HepG2 (cell line): ENCODE results near the gene IWS1. TPM values are rescaled to one million over a fixed set of nuclear protein-coding genes. Genes with fewer than 3 reads are reported as not detected.

Experiments used
- ATAD3A ChIP-seq: sonication (generic); formaldehyde crosslinking; IDR thresholded peaks from 2 replicates; pipeline ENCODE4 v1.4.0; 2020; ENCODE audit warnings: missing genetic modification reagents
- E2F5 ChIP-seq: sonication (generic); formaldehyde crosslinking; conservative IDR thresholded peaks from 2 replicates; pipeline ENCODE4 v1.4.0; 2020; ENCODE audit warnings: missing genetic modification reagents
- ETV6 ChIP-seq: sonication (generic); formaldehyde crosslinking; conservative IDR thresholded peaks from 2 replicates; pipeline ENCODE4 v1.4.0; 2020; ENCODE audit warnings: missing genetic modification reagents
- HNF1B ChIP-seq: sonication (generic); formaldehyde crosslinking; IDR thresholded peaks from 2 replicates; pipeline ENCODE4 v1.5.1; 2020; ENCODE audit warnings: mild to moderate bottlenecking, moderate library complexity, missing genetic modification reagents
- NAIF1 ChIP-seq: sonication (generic); formaldehyde crosslinking; IDR thresholded peaks from 2 replicates; pipeline ENCODE4 v1.5.0; 2020; ENCODE audit warnings: mild to moderate bottlenecking, missing genetic modification reagents, borderline replicate concordance
- PATZ1 ChIP-seq: sonication (generic); formaldehyde crosslinking; IDR thresholded peaks from 2 replicates; pipeline ENCODE4 v1.4.0; 2020; ENCODE audit warnings: missing genetic modification reagents
- TCF7L2 ChIP-seq: IDR thresholded peaks from 2 replicates; pipeline ENCODE4 v1.6.1; 2011; ENCODE audit warnings: mild to moderate bottlenecking, low read depth, low read length, moderate library complexity
- TFE3 ChIP-seq: IDR thresholded peaks from 2 replicates; pipeline ENCODE4 v1.6.1; 2016
- THAP9 ChIP-seq: sonication (generic); formaldehyde crosslinking; IDR thresholded peaks from 2 replicates; pipeline ENCODE4; 2020; ENCODE audit warnings: missing genetic modification reagents, mild to moderate bottlenecking, borderline replicate concordance
- ZNF274 ChIP-seq: sonication (generic); formaldehyde crosslinking; IDR thresholded peaks from 2 replicates; pipeline ENCODE4 v1.5.1; 2020; ENCODE audit warnings: mild to moderate bottlenecking, missing genetic modification reagents
- ZNF317 ChIP-seq: sonication (generic); formaldehyde crosslinking; IDR thresholded peaks from 2 replicates; pipeline ENCODE4 v1.5.0; 2020; ENCODE audit warnings: mild to moderate bottlenecking, missing genetic modification reagents
- ZNF362 ChIP-seq: sonication (generic); formaldehyde crosslinking; IDR thresholded peaks from 2 replicates; pipeline ENCODE4 v1.4.0; 2020; ENCODE audit warnings: missing genetic modification reagents, mild to moderate bottlenecking, borderline replicate concordance
- ZNF510 ChIP-seq: sonication (generic); formaldehyde crosslinking; IDR thresholded peaks from 2 replicates; pipeline ENCODE4 v1.4.0; 2020; ENCODE audit warnings: low read depth, mild to moderate bottlenecking, missing genetic modification reagents
- ZNF605 ChIP-seq: sonication (generic); formaldehyde crosslinking; IDR thresholded peaks from 2 replicates; pipeline ENCODE4 v1.8.0; 2022; ENCODE audit warnings: mild to moderate bottlenecking, missing genetic modification reagents
- ZNF670 ChIP-seq: sonication (generic); formaldehyde crosslinking; IDR thresholded peaks from 2 replicates; pipeline ENCODE4 v1.8.0; 2022; ENCODE audit warnings: mild to moderate bottlenecking, missing genetic modification reagents, borderline replicate concordance
- ZNF772 ChIP-seq: sonication (generic); formaldehyde crosslinking; IDR thresholded peaks from 2 replicates; pipeline ENCODE4 v1.5.0; 2020; ENCODE audit warnings: mild to moderate bottlenecking, missing genetic modification reagents
- ZNF776 ChIP-seq: sonication (generic); formaldehyde crosslinking; IDR thresholded peaks from 2 replicates; pipeline ENCODE4 v1.4.0; 2020; ENCODE audit warnings: mild to moderate bottlenecking, missing genetic modification reagents
- ZSCAN22 ChIP-seq: sonication (generic); formaldehyde crosslinking; IDR thresholded peaks from 2 replicates; pipeline ENCODE4 v1.4.0; 2020; ENCODE audit warnings: mild to moderate bottlenecking, missing genetic modification reagents
- ZSCAN29 ChIP-seq: sonication (generic); formaldehyde crosslinking; conservative IDR thresholded peaks from 2 replicates; pipeline ENCODE4 v1.4.0; 2020; ENCODE audit warnings: mild to moderate bottlenecking, missing genetic modification reagents
- polyA plus RNA-seq, 8 experiments: library from polyadenylated mRNA; depleted of rRNA in 3 of 8; stranded (reverse) in 7 of 8; unstranded in 1 of 8; fragments of >200 nt; fragmentation: Illumina TruSeq in 4 of 8; extraction: Trizol in 4 of 8; gene quantifications; 2 replicates each; pipeline versions ENCODE4 v1.2.1 to v1.2.3, GENCODE V29; 2011 to 2016; ENCODE audit warnings: low read depth in 4 of 8, missing spikeins in 1 of 8, mixed read lengths in 1 of 8; ENCODE audit not compliant: insufficient read depth in 1 of 8
- total RNA-seq, 5 experiments: library from RNA; depleted of rRNA; stranded (reverse); fragments of >200 nt; fragmentation: Illumina TruSeq; extraction: Trizol; gene quantifications; 2 replicates each; pipeline ENCODE4 v1.2.3, GENCODE V29; 2016; ENCODE audit warnings: low read depth in 1 of 5

IWS1 gene
- total and polyA plus RNA-seq, 2 of the 13 experiments (the other 11 are each of a cell fraction or from before 2014, with no cell fraction given), result 28.9 to 62.3 TPM

- TF ChIP-seq ZNF772 (0 out of 2 replicates have a peak, but pooled peaks have one; percentile 18), PATZ1 (CRISPR knock-in tag) (no peak), ZNF670 (CRISPR knock-in tag) (no peak), HNF1B (peak; percentile 53; the same call in 1 of the 2 replicates), E2F5 (CRISPR knock-in tag) (no peak), TCF7L2 (no peak), ATAD3A (CRISPR knock-in tag) (no peak), NAIF1 (CRISPR knock-in tag) (no peak), TFE3 (CRISPR knock-in tag) (0 out of 2 replicates have a peak, but pooled peaks have one; percentile 9), ZNF605 (CRISPR knock-in tag) (peak; percentile 55), ZNF776 (CRISPR knock-in tag) (no peak), ZNF317 (CRISPR knock-in tag) (no peak), ETV6 (no peak), ZSCAN22 (CRISPR knock-in tag) (no peak), ZNF510 (CRISPR knock-in tag) (no peak), ZNF362 (no peak), THAP9 (CRISPR knock-in tag) (no peak), ZSCAN29 (CRISPR knock-in tag) (no peak), ZNF274 (CRISPR knock-in tag) (no peak)
Observed at GRCh38 chr2:127560201-127560930, 34.1 kb upstream of the IWS1 start (continued).
